Fibroblast of skin of abdomen (primary cell): ENCODE results near the gene CERCAM. TPM values are rescaled to one million over a fixed set of nuclear protein-coding genes. Genes with fewer than 3 reads are reported as not detected.

Experiments
- DNase-seq: peaks from one replicate; pipeline ENCODE4 v3.0.0-alpha.2; 2013
- polyA plus RNA-seq, 2 experiments: library from polyadenylated mRNA; unstranded; fragments of 120-200 nt; gene quantifications; one replicate each; pipeline ENCODE4 v1.2.1, GENCODE V29; 2013; ENCODE audit not compliant: insufficient read length in 2 of 2

Gene CERCAM
- polyA plus RNA-seq (2013, experiment 1 of 2; ENCODE audit: insufficient read length) = 180 TPM
- polyA plus RNA-seq (2013, experiment 2 of 2; ENCODE audit: insufficient read length) = 186 TPM

GRCh38 chr9:128420651-128421481, at the start of gene CERCAM:
CERCAM (plus strand) TSS chr9:128420857; CDS start chr9:128420878, 21 bp downstream.
- peak; percentile 48 for DNase-seq

DNA sequence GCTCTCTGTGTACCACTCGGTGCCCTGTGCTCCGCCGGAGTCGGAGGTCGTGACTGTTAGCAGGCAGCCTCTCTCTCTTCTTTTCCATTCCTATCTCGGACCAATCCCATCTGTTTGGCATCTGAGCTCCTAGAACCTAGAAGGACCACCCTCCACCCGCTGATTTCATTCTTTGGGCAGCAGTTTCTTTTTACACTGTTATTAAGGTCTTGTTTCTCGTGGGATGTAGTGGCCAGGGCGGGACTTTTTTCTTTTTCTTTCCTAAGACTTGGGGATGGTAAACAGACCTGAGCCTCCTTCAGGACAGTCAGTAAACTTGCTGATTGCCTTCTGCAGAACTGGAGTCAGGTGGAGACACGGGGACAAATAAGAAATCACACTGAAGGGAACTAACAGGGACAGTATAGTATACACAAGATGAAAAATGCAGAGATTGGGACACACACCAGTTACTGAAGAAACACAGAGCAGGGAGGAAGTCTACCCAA, 49.0 kb upstream of the CERCAM start:
- DNase-seq = no peak

- DNase-seq = no peak
These were observed 48.4 kb upstream of the CERCAM start for GRCh38 chr9:128372188-128372641.

DNA sequence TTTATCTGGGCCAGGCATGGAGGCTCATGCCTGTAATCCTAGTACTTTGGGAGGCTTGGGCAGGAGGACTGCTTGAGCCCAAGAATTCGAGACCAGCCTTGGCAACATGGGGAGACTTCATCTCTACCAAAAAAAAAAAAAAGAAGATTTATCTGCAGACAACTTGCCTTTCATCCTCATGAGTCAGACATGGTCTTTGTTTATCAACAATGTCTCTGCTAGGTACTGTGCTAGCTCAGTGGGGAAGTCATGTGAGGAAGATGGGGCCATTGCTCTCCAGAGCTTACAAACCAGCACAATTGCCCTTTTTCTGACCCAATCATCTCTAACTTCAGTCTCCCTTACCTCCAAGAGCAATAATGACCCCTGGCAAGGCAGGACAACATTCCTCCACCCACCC, 47.9 kb upstream of the CERCAM start:
- no peak for DNase-seq

DNA sequence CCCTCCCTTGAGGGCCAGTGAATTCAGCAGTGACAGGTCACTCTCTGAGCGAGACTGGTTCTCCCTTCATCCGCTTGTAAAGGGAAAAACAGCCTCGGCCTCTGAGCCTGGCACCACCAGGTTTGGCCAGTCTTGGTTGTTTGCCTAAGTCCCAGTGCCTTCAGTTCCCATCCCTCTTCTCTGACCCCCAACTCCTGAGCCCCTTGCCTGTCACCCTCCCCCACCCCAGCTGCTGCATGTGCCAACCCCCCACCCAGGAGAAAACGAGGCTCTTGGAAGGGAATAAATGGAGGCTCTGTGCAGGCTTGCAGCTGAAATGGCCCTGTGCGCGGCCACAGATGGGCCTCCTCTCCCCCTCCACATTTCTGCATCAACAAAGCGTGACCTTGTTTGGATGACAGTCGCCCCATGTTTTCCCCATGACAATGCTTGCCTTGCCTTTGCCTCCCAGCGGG, 46.4 kb upstream of the CERCAM start:
- DNase-seq = no peak

DNA sequence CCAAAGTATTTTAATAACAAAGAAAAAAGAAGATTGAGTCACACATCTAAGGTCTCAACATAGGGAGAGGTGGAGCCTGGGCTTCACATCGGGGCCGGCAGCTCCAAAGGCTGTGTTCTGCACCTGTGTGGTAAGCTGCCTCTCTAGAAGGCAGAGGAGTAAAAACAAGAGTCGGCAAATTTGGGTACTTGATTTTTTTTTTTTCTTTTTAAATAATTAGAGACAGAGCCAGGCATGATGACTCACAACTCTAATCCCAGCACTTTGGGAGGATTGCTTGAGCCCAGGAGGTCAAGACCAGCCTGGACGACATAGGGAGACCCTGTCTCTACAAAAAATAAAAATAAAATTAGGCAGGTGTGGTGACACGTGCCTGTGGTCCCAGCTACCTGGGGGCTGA, 44.8 kb upstream of the CERCAM start:
- no peak for DNase-seq

DNA sequence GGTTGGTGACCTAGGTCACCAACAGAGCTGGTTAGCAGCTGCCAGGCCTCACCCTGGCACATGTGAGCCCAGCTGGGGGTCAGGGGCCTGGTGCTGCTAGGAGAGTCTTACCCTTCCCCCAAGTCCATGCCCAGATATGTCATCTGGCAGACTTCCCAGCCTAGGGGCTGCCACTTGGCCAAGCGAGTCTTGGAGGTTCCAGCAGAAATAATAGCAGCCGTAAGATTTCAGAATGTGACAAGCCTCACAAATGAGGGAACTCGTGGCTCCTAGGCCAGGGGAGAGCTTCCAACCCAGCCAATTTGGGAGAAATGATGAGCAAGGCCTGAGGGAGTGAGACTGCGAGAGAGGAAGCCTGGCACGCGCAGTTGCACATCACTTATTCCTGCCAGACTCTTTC, 38.4 kb upstream of the CERCAM start:
- DNase-seq = no peak

- no peak for DNase-seq
These were observed 37.5 kb upstream of the CERCAM start for GRCh38 chr9:128383007-128383753.

DNA sequence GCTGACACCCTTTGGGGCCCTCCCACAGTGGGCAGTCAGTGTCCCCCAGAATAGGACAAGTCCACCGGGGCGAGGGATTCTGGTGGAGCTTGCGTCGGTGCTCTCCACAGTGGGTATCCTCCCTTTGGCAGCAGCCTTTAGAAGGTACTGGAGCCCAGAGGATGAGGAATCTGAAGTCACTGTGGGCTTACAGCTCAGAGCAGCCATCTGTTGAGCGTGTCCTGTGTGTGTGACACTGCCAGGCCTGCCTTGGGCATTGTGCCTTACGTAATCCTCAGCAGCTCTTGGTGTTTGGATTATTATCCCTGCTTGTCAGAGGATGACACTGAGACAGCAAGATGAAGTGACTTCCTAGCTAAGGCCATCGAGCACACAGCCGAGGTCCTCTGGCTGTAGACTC, 36.9 kb upstream of the CERCAM start:
- DNase-seq = no peak

GRCh38 chr9:128384801-128385495, 35.7 kb upstream of the CERCAM start:
- no peak for DNase-seq

- DNase-seq = no peak
These were observed 34.9 kb upstream of the CERCAM start for GRCh38 chr9:128385496-128386460.

DNA sequence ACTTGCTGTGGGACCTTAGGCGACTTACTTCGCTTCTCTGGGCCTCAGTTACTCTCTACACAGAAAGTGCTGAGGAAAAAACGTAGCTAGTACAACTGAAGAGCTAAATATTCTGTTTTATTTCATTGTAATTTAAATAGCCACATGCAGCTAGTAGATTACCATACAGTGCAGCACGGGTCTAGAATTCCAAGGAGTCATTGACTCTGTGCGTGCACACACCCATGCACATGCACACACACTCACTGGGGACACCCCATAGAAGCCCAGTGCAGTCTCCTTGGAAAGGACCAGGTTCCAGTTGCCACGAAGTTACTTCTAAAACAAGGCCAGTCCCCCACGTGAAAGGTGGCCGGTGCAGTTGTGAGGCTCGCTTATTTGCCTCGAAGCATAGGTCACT, 32.5 kb upstream of the CERCAM start:
- DNase-seq = no peak

DNA sequence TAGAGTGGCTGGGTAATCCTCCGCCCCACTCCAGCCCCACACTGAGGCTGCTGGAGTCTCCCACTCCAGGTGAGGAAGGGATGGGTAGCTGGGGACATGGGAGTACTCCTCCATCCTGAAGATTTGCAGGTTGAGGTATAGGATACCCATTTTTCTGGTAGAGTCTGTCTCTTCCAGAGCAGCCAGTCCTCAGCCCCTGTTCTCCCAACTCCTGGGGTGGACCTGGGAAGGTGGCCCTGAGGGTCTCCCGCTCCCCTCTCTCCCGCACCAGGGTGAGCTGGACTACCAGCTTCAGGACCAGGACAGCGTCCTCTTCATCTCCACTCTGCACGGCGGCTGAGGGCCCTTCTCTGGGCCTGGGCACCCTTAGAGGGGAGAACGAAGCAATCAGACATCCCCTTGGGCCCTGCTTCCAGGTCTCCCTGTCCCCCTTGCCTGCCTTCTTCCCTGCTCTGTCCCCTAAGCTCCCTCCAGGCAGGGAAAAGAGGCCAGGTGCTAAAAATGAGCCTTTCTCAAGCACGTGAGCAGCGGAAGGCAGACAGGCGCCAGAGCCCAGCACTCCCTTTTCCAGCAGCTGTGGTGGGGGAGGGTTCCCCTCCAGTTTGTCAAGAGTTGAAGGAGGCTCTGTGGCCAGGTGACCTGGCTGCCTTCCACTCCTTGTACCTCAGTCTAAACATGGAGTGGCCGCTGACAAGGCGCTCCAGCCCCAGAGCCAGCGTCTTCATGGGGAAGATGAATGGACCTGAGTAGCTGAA, 31.1 kb upstream of the CERCAM start:
- DNase-seq = no peak

- no peak for DNase-seq
These were observed 30.4 kb upstream of the CERCAM start for GRCh38 chr9:128390150-128390812.

DNA sequence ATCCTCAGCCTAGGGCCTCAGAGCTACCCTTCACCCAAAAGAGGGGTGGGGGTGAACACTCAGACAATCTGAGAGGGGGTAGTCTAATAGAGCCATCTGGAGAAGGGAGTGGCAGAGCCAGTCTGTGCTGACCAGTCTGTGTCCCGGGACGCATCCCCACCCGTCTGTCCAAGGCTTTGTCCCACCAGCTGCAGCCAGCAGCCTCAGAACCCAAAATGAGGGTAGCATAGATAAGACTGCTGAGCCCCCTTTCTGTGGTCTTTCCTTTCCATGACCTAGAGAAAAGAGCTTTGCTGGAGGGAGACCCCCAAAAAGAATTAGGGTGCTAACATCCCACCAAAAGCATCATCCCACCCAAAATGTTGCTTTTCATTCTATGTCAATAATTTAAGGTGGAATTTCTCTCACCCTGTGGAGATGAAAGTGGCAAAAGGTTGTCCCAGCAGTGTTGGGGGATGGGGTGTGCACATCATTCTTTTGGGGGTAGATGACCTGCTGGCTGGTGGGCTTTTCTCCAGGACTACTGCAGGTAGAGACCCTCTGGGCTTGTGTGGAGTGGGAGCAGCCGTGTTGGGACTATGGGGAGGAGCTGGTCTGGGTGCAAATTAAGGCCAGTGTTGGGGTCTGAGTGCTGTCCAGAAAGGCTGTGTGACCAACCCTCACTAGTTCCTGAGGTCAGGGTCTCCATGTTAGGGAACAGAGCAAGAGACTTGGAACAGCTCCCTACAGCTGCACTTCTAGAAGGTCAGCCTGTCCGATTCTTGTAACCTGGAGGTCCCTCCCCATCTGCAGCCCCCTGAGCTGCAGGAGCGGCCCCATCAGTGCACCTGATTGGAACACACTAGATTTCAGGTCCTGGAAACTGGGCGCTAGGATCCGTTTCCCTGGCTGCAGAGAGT, 29.6 kb upstream of the CERCAM start:
- no peak for DNase-seq

DNA sequence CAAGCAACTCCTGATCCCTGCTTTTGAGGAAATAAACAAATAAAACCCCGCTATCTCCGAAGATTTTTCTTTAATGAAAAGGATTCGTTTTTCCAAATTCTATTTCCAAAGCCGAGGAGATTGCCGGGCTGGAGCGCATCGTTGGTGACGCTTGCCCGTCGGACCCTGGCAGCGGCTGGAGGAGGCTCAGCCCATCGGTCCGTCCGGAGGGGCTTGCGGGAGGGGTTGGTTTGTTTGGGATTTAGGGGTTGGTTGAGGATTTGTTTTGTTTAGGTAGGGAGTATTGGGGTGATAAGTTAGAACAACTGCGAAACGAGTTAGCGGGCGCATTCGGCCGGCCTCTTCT, 28.7 kb upstream of the CERCAM start:
- DNase-seq = no peak

DNA sequence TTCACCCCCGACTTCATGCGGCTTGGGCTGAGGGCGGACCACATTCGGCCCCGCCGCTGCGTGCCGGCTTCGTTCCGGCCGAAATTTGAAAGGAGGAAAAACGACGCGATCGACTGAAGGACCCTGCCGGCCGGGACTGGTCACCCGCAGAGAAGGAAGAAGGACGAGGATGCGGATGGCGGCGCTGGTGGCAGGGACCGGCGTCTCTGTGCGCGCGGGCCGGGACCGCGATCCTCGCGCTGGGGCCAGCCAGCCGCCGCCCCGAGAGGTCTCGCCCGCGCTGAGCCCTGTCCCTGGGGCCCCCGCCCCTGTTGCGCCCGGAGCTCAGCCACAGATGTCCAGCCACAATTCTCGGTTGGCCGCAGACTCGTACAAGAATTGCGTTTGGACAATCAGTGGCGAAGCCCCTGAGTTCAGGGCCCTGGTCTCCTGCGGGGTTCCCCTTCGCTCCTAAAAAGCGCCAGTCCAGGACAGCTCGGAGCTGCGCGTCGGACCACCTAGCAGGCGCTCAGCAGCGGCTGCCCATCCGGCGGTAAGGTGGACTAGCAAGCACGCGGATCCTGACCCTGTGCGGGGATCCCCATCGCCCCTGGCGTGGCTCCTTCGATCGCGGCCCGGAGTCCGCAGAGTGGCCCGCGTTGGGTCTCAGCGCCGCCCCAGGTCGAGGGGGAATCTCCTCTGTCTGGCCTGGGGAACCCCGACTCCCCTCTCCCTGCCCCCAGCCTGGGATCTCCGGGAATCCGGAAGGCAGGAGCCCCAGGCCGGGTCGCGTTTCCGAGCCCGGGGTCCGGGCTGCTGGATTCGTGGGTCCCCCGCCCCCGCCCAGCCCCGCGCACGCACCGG, 28.1 kb upstream of the CERCAM start:
- DNase-seq = no peak

GRCh38 chr9:128393145-128393775, 27.4 kb upstream of the CERCAM start:
- DNase-seq = no peak
